HG03571 (cell line): Measurements from ENCODE around the gene ACOT11.
"Not testable (repeated sequence)": the region's sequence is repeated elsewhere in the genome, so short reads cannot be mapped to it uniquely, and the experiment has no call there.

ENCODE experiments used
- ATAC-seq: cut with Tn5 transposase; IDR thresholded peaks from one replicate; pipeline ENCODE4 v1.9.1; 2021; ENCODE audit not compliant: unreplicated experiment

ACOT11 gene

DNA sequence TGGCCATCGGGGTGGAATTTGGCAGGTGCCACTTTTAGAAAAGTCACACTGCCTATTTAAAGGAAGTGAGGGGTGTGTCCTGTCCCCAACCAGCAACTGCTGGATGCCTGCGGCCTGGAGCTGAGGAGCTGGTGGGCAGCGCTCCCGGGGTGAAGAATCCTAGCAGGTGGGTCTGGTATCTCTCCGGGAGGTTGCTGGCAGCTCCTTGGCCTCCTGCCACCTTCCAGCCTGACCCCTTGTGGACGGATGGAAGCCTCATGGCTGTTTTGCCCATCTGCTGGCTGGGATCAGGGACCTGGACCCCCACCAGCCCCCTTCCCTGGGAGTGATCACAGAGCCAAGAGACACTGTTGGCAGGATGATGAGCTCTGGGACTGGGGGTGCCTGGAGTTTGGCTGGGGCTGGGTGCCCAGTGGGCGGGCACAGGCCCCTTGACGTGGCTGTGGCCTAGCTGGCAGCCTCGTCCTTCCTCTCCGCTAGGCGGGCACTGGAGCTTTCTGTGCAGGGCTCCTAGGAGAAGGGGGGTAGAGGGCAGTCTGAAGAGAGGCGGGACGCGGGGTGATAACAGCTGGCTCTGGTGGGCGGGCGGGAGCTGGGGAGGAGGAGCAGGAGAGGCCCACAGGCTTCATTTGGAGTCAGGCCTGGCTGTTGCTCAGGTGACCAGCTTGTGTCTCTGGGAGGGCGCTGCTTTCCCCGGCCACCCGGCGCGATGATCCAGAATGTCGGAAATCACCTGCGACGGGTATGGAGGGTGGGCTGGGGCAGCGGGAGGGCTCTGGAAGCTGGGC is at the start of gene ACOT11:
Gene ACOT11 (plus strand): TSS at position 628 of the 788 bp plus-strand sequence. CDS start 82 bp downstream, at position 710.
- no peak for ATAC-seq

DNA sequence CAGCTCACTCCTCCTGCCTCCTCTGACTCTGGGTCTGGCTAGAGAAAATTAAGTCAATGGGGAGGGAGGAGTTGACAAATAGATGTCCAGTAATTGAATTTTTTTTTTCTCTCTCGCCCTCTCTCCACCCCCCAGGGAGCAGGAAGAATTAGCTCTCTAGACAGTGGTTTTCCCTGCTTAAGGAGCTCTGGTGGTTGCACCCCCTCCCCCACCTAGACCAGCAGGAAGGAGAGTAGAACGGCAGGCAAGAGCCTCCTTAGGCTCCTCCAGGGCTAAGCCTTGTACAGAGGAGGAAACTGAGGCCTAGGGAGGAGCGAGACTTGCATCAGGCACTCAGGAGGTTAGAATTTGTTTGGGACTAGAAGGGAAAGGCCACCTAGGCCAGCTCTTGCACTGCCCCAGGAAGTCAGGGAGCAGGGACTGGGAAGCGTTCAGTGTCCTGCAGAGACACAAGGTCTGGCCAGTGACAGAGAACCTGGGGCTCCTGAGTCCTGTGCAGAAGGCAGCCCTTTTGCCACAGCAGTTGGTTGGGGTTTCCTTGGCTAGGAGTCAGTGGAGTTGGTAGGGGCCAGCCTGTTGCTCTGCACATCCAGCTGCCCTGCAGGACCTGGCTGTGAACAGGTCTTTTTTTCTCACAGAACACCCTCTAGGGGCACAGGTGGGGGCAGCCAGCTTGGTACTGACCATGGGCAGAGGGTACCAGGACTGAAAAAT is 49.5 kb upstream of the ACOT11 start:
- no peak for ATAC-seq

DNA sequence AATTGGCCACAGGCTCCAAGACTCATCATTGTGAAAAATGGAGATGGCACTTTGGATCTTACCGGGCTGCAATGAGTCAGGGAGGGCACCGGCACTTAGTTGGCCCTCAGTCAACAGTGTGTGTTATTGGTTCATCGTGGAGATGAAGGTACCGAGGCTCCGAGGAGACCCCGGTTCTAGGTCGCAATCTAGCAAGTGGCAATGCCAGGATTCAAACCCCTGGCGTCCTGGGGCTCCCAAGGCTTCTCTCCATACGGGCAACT is 49.0 kb upstream of the ACOT11 start:
- ATAC-seq, result no peak

DNA sequence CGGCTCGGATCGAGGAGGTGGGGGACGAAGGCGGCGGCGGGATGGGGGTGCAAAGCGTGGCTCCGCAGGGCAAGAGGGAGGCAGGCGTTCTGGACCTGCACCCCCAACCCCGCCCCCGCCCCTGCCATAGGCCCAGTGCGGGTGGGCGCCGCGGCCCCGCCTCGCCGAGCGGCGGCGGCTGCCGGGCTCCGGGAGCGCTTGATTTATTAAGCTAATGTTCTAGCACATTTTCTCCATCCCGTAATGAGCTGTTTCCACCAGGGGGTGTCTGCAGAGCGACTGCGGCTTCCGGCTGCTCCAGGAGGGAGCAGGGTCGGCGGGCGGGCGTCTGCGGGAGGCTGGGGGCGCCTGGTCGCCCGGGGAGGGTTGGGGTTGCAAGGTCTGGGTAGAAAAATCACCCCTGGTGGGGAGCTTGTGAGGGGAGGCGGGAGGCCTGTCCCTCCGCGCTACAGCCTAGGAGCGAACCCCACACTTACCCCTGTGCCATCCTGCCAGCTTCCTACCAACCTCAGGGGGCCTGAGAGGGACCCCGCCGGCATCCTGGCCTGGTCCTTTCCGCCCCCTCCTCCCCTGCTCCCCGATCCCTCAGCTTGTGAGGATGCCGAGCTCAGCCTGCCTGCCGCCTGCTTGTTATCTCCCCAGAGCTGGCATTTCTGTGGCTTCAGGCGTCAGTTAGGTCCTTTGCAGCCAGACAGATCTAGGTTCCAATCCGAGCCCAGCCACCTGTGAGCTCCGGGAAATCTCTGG is 48.5 kb upstream of the ACOT11 start:
- ATAC-seq, result no peak

DNA sequence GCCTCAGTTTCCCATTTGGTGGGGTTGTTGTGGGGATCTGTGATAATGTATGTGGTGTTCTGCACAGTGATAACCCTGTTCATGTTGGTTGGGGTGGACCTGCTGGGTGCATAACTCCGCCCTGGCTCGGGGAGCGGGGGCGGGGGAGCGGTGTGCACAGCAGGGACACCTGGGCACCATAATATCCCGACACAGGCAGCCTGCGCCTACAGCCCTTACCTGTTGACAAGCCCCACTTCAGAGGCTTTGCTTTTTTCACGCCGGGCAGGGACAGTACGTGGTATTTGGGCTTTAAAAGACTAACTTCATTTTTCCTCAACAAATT is 48.0 kb upstream of the ACOT11 start:
- ATAC-seq, result no peak

DNA sequence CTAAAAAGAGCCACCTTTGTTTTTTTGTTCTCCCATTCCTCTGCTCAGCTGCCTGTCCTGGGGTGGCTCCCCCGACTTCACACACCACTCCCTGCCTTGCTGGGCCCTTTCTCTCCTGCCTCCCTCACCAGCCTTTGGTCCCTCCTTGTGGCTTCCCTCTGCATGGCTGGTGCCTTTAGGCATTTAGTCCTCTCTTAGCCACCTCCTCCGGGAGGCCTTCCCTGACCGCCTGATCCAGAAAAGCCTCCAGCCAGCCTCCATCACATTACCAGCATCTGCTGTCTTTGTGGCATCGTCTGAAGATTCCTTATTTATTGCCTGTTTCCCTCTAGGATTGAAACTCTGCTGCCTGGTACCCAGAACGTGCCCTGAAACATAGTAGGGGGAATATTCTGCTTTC is 46.2 kb upstream of the ACOT11 start:
- ATAC-seq, result no peak

DNA sequence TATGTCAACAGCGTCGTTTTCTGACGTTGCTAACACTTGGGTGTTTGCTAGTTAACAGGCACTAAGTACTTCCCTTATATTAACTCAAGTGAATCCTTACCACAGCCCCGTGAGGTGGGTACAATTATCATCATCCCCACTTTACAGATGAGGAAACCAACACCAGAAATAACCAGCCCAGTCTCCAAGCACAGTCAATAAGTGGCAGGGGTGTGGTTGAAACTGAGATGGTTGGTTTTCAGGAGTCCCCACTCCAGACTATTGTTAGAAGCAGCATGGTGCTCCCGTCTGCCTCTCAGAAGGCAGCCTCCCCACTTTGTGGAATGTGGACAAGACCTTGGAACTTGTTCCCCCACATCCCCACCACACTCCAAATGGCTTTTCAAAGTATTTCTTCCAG is 45.7 kb upstream of the ACOT11 start:
- ATAC-seq, result no peak

DNA sequence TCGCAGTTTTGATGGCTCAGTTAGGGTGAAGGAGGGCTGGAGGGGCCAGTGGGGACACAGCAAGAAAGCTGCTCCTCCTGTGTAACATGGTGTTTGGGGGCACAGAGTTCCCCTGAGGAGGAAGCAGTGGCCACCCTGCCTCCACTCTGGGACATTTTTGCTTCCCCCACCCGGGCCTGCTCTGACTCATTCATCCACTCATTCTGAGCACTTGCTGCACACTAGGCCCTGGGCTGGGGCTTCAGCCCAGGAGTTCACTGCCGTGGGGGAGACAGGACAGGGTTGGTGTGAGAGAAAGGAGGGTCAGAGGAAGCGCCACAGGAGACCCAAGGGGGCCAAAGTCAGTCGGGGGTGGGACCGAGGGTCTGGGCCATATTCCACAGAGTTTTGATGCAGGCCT is 41.4 kb upstream of the ACOT11 start:
- ATAC-seq, result no peak

DNA sequence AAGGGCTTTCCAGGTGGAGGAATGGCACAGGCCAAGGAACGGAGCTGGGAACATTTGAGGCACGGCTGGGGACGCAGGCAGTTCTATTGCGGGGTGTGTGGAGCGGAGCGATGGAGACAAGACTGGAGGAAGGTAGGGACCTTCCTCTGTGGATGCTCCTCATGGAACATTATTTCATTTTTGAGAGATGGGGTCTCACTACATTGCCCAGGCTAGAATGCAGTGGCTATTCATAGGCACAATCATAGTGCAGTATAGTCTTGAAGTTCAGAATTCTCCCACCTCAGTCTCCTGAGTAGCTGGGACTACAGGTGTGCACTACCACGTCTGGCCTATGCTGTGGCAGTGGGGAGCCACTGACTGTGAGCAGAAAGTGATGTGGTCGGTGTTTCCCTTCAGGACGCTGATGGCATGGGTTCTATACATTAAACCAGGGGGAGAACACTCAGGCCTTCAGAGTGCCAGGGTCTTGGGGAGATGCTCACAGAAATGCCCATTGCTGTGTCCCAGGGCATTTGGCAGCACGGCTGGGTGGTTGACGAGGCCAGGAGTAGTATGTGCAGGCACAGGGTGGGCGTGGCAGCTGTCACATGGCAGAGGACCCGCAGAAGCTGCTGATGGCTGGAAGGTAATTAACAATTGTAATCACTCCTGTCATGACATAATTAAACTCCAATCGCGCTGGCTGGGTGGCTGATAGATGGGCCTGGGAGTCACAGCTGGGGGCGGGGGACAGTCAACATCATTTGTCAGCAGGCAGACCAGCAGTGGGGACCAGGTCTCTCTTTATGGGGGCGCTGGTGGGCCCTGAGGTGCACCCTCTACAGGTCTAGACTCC is 40.8 kb upstream of the ACOT11 start:
- no peak for ATAC-seq

DNA sequence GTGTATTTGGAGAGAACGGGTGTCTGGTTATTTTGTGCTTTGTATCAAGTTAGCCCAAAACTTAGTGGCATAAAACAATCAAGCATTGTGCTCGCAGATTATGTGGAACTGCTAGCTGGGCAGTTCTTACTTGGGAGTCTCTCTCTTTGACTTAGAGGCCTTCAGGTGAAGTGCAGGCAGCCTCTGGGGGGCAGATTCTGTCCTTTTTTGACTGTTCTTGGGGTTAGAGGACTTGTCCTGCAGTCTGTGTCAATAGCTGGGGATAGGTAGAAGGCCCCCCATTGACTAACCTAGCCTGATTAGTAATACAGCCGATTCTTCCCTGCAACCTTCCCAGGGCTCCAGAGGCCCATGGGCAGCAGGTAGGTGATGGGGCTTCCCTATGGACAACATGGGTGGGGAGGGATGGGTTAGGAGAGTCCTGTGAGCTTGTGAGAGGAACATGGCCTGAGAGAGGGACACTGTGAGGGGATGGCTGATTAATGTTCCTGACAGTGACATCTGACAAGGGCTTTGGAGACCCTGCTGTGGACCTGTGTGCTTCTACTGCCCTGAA is 37.2 kb upstream of the ACOT11 start:
- no peak for ATAC-seq

DNA sequence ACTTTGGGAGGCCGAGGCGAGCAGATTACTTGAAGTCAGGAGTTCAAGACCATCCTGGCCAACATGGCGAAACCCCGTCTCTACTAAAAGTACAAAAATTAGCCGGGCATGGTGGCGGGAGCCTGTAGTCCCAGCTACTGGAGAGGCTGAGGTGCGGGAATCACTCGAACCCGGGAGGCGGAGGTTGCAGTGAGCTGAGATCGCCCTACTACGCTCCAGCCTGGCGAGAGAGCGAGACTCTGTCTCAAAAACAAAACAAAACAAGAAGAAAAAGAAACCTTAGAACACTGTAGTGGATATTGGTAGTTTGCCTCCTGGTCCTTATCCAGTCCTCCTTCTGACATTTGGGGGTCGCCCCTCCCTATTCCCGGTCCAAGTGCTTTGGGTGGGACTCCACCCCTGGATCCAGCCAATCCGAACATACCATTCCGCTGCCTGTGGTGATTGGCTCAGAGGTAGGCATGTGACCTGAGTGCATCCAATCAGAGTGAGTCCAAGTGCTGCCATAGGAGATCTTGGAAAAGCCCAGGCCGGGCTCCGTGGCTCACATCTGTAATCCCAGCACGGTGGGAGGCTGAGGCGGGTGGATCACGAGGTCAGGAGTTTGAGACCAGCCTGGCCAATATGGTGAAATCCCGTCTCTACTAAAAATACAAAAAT is 34.0 kb upstream of the ACOT11 start:
- ATAC-seq, result not testable (repeated sequence)

DNA sequence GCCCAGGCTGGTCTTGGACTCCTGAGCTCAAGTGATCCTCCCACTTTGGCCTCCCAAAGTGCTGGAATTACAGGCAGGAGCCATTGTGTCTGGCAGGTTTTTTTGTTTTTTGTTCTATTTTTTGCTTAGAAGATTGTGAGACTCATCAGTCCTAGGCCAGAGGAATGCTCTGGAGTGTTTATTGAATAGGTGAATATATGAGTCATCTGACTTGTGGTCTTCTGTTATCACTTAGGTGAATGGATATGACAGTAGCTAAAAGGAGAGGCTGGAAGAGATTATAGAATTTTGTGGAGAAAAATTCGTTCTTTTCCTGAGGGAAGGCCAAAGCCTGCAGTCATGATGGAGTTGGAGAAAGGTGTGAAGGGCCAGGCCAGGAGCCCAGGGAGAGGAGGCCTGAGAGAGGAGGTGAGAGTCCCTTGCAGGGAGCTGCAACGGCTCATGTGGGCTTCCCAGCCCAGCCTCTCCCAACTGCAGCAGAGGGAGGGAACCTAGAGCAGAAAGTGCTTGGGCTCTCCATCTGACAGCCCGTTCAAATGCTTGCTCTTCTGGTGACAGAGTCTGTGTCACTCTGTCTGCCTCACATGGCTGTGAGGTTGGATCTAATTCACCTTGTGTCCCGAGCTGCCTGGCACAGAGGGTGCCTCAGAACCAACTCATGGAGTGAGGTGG is 31.6 kb upstream of the ACOT11 start:
- ATAC-seq, result no peak

DNA sequence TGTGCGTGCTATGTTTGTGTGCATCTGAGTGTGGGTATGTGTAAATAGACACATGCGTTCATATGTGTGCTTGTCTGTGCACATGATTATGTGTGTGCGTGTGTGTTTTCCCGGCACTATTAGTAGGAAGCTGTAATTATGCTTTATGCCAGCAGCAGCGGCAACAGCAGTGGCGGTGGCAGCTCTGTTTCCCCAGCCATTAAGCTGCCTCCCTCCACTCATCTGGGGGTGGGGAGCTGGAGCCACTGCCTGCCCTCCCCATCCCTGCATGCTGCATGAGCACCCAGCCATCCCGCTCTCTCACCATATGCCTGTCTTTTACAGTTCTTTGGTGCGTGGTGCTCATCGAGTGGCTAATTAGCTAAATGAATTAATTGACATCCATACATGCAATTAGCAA is 30.5 kb upstream of the ACOT11 start:
- no peak for ATAC-seq

DNA sequence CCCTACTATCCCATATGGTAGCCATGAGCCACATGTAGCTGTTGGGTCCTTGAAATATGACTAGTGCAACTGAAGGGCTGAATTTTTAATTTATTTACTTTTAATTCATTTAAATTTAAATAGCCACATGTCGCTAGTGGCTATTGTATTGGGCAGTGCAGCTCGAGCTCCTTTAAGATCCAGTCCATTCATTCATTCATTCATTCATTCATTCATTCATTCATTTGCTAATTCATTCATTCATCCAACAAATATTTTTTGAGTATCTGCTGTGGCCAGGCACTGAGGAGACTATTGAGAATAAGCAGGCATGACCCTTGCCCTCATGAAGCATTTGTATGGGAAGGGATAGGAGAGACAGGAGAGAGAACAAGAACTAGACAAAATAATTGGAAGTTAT is 29.5 kb upstream of the ACOT11 start:
- no peak for ATAC-seq

DNA sequence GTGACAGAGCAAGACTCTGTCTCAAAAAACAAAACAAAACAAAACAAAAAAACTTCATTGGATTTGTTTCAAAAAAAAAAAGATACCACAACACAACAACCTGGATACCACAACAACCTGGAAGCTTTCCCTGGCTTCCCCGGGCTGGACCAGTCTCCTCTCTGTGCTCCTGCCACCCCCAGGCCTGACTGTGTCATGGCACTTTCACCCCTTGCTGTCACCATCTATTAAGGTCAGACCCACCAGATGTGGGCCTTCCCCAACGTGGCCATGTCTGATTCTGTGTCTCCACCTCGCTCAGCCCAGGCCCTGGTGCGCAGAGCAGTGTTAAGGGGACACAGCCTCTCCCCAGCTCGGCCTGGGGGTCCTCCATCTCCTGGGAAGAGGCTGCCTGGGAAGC is 28.3 kb upstream of the ACOT11 start:
- ATAC-seq, result no peak

DNA sequence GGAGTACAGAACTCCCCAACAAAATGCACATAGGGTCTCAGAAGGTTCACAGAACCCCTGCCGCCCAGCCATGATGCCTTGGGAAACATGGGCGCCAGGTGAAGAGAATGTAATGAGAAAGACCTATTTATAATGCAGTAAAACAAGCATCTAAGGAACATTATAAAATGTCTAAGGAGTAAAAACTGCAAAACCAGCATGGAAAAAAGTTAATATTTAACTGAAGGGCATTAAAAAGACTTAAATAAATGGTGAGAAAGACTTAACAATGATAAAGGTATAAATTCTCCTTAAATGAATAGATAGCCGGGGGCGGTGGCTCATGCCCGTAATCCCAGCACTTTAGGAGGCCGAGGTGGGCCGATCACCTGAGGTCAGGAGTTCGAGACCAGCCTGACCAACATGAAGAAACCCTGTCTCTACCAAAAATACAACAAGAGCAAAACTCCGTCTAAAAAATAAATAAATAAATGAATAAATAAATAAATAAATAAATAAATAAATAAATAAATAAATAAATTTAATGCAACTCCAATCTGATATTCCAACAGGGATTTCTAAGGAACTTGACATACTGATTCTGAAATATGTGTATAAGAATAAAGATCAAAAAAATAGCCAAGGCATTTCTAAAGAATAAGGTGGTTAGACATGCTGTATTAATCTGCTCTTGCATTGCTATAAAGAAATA is 27.3 kb upstream of the ACOT11 start:
- no peak for ATAC-seq

DNA sequence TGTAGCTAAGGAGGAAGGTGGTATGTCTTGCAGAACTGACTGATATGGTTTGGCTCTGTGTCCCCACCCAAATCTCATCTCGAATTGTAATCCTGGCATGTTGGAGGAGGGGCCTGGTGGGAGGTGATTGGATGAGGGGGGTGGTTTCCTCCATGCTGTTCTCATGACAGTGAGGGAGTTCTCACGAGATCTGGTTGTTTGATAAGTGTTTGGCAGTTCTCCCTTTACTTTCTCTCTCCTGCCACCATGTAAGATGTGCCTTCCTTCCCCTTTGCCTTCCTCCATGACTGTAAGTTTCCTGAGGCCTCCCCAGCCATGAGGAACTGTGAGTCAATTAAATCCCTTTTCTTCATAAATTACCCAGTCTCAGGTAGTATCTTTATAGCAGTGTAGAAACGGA is 21.5 kb upstream of the ACOT11 start:
- not testable (repeated sequence) for ATAC-seq

DNA sequence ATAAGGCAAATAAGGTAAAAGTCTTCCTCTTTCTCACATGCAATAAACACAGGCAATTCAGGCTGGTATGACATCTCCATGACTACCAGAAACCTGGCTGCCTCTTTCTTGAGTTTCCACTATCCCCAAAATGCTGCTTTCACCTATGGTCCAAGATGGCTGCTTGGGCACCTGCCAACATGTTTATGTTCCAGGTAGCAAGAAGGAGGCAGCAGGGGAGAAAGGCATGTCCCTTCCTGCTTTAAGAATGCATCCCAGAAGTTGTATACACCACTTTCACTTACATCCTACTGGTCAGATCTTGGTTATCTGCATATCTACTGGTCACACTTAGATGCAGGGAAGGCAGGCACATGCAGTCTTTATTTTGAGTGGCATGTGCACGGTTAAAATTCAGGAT is 19.4 kb upstream of the ACOT11 start:
- ATAC-seq, result no peak

DNA sequence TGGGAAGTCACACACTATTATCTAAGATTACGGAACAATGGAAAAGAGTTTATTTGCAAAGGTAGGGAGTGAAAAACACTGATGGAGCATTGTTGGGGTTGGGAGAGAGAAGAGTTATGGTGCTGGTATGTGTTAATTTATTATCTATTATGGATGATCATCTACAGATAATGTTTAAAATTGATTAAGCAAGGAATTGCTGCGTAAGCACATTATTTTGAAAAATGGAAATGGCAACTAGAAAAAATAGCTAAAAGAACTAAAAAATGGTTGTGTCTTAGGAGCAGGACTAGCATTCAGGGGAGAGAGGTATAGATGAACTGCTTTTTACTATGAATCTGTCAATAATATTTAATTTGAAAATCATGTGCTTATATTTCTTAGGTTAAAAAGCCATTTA is 16.0 kb upstream of the ACOT11 start:
- no peak for ATAC-seq
